Loucy (cell line): ENCODE measurements around the gene MYO1H.

Experiments used
- EZH2phosphoT487 ChIP-seq: fragments of 200-600 bp; IDR thresholded peaks from 2 replicates; pipeline ENCODE4 v1.6.1; 2018; ENCODE audit warnings: antibody characterized with exemption, mild to moderate bottlenecking, moderate library complexity, borderline replicate concordance
- TF ChIP-seq, protein P1 (sequence below): fragments of 200-600 bp; sonication (generic); conservative IDR thresholded peaks from 2 replicates; pipeline ENCODE4 v1.5.1; 2014; ENCODE audit warnings: mild to moderate bottlenecking, antibody characterized with exemption, low read length

DNA sequence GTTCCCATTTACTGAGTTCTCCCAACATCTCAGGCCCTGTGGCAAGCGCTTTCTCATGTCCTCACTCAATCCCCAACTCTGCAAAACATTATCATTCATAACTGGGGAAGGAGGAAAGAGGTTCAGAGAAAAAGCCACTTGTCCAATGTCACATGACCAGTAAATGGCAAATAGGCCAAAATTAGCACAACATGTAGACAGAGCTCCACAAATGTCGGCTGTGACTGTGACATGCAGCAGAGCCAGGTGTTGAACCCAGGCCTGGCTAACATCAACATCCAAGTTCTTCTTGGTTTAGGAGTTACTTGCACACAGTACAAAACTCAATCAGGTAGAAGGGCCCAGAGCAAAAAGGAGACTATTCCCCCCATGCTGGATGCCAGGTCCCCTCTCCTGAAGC lies 118.6 kb downstream of the MYO1H start:
- TF ChIP-seq, protein P1, sequence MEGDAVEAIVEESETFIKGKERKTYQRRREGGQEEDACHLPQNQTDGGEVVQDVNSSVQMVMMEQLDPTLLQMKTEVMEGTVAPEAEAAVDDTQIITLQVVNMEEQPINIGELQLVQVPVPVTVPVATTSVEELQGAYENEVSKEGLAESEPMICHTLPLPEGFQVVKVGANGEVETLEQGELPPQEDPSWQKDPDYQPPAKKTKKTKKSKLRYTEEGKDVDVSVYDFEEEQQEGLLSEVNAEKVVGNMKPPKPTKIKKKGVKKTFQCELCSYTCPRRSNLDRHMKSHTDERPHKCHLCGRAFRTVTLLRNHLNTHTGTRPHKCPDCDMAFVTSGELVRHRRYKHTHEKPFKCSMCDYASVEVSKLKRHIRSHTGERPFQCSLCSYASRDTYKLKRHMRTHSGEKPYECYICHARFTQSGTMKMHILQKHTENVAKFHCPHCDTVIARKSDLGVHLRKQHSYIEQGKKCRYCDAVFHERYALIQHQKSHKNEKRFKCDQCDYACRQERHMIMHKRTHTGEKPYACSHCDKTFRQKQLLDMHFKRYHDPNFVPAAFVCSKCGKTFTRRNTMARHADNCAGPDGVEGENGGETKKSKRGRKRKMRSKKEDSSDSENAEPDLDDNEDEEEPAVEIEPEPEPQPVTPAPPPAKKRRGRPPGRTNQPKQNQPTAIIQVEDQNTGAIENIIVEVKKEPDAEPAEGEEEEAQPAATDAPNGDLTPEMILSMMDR: no peak
- TF ChIP-seq EZH2phosphoT487: no peak
